B cell (primary cell): ENCODE results near the gene RNF175. TPM values are rescaled to one million over a fixed set of nuclear protein-coding genes. Genes with fewer than 3 reads are reported as not detected.

Experiments used
- ATAC-seq: fragments of 200-7000 bp; cut with Tn5 transposase; one replicate; pipeline ENCODE4 v1.10.0; 2021; ENCODE audit warnings: low read depth, mild to moderate bottlenecking, moderate number of reproducible peaks, moderate library complexity
- CTCF ChIA-PET: fragments of 350-600 bp; sonication (Branson Sonifier 250); formaldehyde crosslinking; loops from one replicate; lab custom pipeline; 2021; ENCODE audit warnings: antibody characterized with exemption, inconsistent platforms; lab: Charles Lee
- POLR2A ChIA-PET: fragments of 350-600 bp; sonication (Branson Sonifier 250); formaldehyde crosslinking; loops from one replicate; lab custom pipeline; 2021; ENCODE audit warnings: antibody characterized with exemption; lab: Charles Lee
- DNase-seq: peaks from one replicate; pipeline ENCODE4 v3.0.0; 2013
- H2AFZ ChIP-seq: 2 replicates; pipeline ENCODE4 v1.6.1; 2012; ENCODE audit warnings: mild to moderate bottlenecking, low read depth, low read length; ENCODE audit not compliant: insufficient read depth, poor library complexity, severe bottlenecking
- H3K27ac ChIP-seq, 2 donors: 1 replicate in 1 of 2; 2 replicates in 1 of 2; pipeline ENCODE4 v1.5.1; 2012 to 2013; ENCODE audit warnings: low read length in 2 of 2, mild to moderate bottlenecking in 2 of 2, moderate library complexity in 1 of 2
- H3K27me3 ChIP-seq, 4 experiments: fragments of 200-600 bp in 1 of 4; sonication (generic) in 1 of 4; replicated peaks in 1 of 4; 1 replicate in 2 of 4; 2 replicates in 2 of 4; pipeline versions ENCODE4 v1.6.1 to v1.7.0; 2013 to 2016; ENCODE audit warnings: low read length in 3 of 4, mild to moderate bottlenecking in 2 of 4, mixed read lengths in 1 of 4, moderate library complexity in 1 of 4; ENCODE audit not compliant: insufficient read depth in 4 of 4, control insufficient read depth in 3 of 4; ENCODE audit errors: control extremely low read depth in 1 of 4
- H3K36me3 ChIP-seq, 2 experiments: replicated peaks in 1 of 2; 1 replicate in 1 of 2; 2 replicates in 1 of 2; pipeline versions ENCODE4 v1.6.1 to v1.7.1; 2013; ENCODE audit warnings: low read length in 1 of 2; ENCODE audit not compliant: insufficient read depth in 2 of 2, control insufficient read depth in 1 of 2; ENCODE audit errors: control extremely low read depth in 1 of 2, extremely low read depth in 1 of 2
- H3K4me1 ChIP-seq, 2 donors: fragments of 200-600 bp in 1 of 2; sonication (generic) in 1 of 2; 1 replicate in 1 of 2; 2 replicates in 1 of 2; pipeline versions ENCODE4 v1.5.1 to v1.6.1; 2013 to 2017; ENCODE audit warnings: low read length in 2 of 2; ENCODE audit not compliant: control insufficient read depth in 2 of 2, insufficient read depth in 2 of 2
- H3K4me2 ChIP-seq: replicated peaks from 2 replicates; pipeline ENCODE3; 2012; ENCODE audit warnings: mild to moderate bottlenecking, low read depth, low read length; ENCODE audit not compliant: poor library complexity, severe bottlenecking
- H3K4me3 ChIP-seq, 5 experiments: fragments of 200-600 bp in 1 of 5; sonication (generic) in 1 of 5; 1 replicate in 3 of 5; 2 replicates in 2 of 5; pipeline versions ENCODE4 v1.5.1 to v1.7.0; 2011 to 2016; ENCODE audit warnings: low read length in 4 of 5, mild to moderate bottlenecking in 4 of 5, low read depth in 2 of 5, control low read depth in 1 of 5, moderate library complexity in 1 of 5; ENCODE audit not compliant: insufficient read depth in 1 of 5; ENCODE audit errors: control extremely low read depth in 1 of 5, extremely low read depth in 1 of 5
- H3K79me2 ChIP-seq: fragments of 200-600 bp; sonication (generic); one replicate; pipeline ENCODE4 v1.6.0; 2016; ENCODE audit warnings: low read length; ENCODE audit not compliant: control insufficient read depth, insufficient read depth
- H3K9ac ChIP-seq: fragments of 200-600 bp; sonication (generic); 2 replicates; pipeline ENCODE4 v1.6.1; 2017; ENCODE audit warnings: mild to moderate bottlenecking, low read length, moderate library complexity
- H3K9me3 ChIP-seq, 3 donors: one replicate each; pipeline versions ENCODE4 v1.6.1 to v1.7.1; 2013; ENCODE audit warnings: low read length in 2 of 3; ENCODE audit not compliant: control insufficient read depth in 2 of 3, insufficient read depth in 1 of 3; ENCODE audit errors: control extremely low read depth in 1 of 3
- H4K20me1 ChIP-seq: 2 replicates; pipeline ENCODE4 v1.6.0; 2012; ENCODE audit warnings: mild to moderate bottlenecking, low read length; ENCODE audit not compliant: insufficient read depth, control insufficient read depth, poor library complexity, severe bottlenecking
- H3K27ac Mint-ChIP-seq: one replicate; pipeline ENCODE4 v1.8.0; 2021; ENCODE audit warnings: mixed read lengths
- H3K27me3 Mint-ChIP-seq: one replicate; pipeline ENCODE4 v1.8.0; 2021; ENCODE audit warnings: mixed read lengths
- H3K4me1 Mint-ChIP-seq: one replicate; pipeline ENCODE4 v1.8.0; 2021; ENCODE audit warnings: mixed read lengths
- H3K4me3 Mint-ChIP-seq: one replicate; pipeline ENCODE4 v1.8.0; 2021; ENCODE audit warnings: mixed read lengths
- H3K9me3 Mint-ChIP-seq: one replicate; pipeline ENCODE4 v1.8.0; 2022; ENCODE audit warnings: mixed read lengths; ENCODE audit not compliant: insufficient read depth
- CTCF ChIP-seq: fragments of 200-600 bp; IDR thresholded peaks from one replicate; pipeline ENCODE4 v1.8.0; 2022; ENCODE audit warnings: antibody characterized with exemption, mild to moderate bottlenecking
- EZH2 ChIP-seq: IDR thresholded peaks from 2 replicates; pipeline ENCODE4 v1.6.1; 2012; ENCODE audit warnings: borderline replicate concordance, low read depth, mild to moderate bottlenecking, moderate library complexity, low read length; ENCODE audit not compliant: insufficient read depth, poor library complexity, severe bottlenecking
- WGBS: methylation state at CpG from one replicate; pipeline ENCODE4 v1.1.5; 2013; ENCODE audit warnings: missing lambda C conversion rate; ENCODE audit not compliant: insufficient coverage; 5-methylcytosine and 5-hydroxymethylcytosine counted together
- intact Hi-C: fragments of 100-400 bp; cut with micrococcal nuclease; formaldehyde crosslinking; loops from one replicate; pipeline ENCODE4 v1.10.0; 2022
- polyA plus RNA-seq: library from polyadenylated mRNA; depleted of rRNA; stranded (reverse); fragments of >200 nt; gene quantifications from 2 replicates; pipeline ENCODE4 v1.2.3, GENCODE V29; 2012
- total RNA-seq, 2 donors: library from RNA; stranded (reverse); fragments of 120-200 nt in 1 of 2; gene quantifications; 1 replicate in 1 of 2; 2 replicates in 1 of 2; pipeline versions ENCODE4 v1.2.3 to v1.2.4, GENCODE V29; 2013 to 2022

The RNF175 gene
- total and polyA plus RNA-seq, 2 donors (not counting 1 experiment from before 2014, with no cell fraction given), result not detected

- Mint-ChIP-seq H3K4me1 (peaks cover 12% of the 10 kb centered on the region), H3K27me3 (no peaks in the 10 kb centered on the region), H3K27ac (no peak overlapping the region), H3K9me3 (no peaks in the 10 kb centered on the region), H3K4me3 (no peak overlapping the region)
- intact Hi-C loops, result no loop called here
- H3K4me1 ChIP-seq, result peaks cover 8 to 14% of the 10 kb centered on the region in 2 donors
- H3K36me3 ChIP-seq, result no peaks in the 10 kb centered on the region
- CTCF ChIA-PET, result no interaction called here
- ATAC-seq (no peak), DNase-seq (no peak)
- no peaks in the 10 kb centered on the region for H3K9me3 ChIP-seq
- no peaks in the 10 kb centered on the region for H4K20me1 ChIP-seq
- H3K4me3 ChIP-seq, result no peak overlapping the region
- POLR2A ChIA-PET, result no interaction called here
- no peaks in the 10 kb centered on the region for H3K79me2 ChIP-seq
- peak overlapping the region; percentile 10 for H3K4me2 ChIP-seq
- no peak overlapping the region for H3K27ac ChIP-seq
- no peak overlapping the region for H3K9ac ChIP-seq
- no peak overlapping the region for H2AFZ ChIP-seq
- H3K27me3 ChIP-seq, result no peaks in the 10 kb centered on the region
- no peak for TF ChIP-seq CTCF
- TF ChIP-seq EZH2, result no peak
Observed at GRCh38 chr4:153706519-153706918, 53.3 kb downstream of the RNF175 start.

- no peaks in the 10 kb centered on the region for H3K9me3 Mint-ChIP-seq
- no peak overlapping the region for H3K4me3 Mint-ChIP-seq
- intact Hi-C loops, result no loop called here
- no peaks in the 10 kb centered on the region for H3K27me3 Mint-ChIP-seq
- Histone ChIP-seq H3K9me3 (no peaks in the 10 kb centered on the region), H3K79me2 (no peaks in the 10 kb centered on the region), H3K27ac (no peak overlapping the region), H3K4me1 (peaks cover 8 to 14% of the 10 kb centered on the region in 2 donors), H4K20me1 (no peaks in the 10 kb centered on the region), H3K4me3 (no peak overlapping the region), H3K4me2 (peak overlapping the region; percentile 10), H3K36me3 (no peaks in the 10 kb centered on the region), H3K27me3 (no peaks in the 10 kb centered on the region), H2AFZ (no peak overlapping the region), H3K9ac (no peak overlapping the region)
- TF ChIP-seq CTCF (no peak), EZH2 (no peak)
- H3K4me1 Mint-ChIP-seq, result peaks cover 12% of the 10 kb centered on the region
- ChIA-PET POLR2A (no interaction called here), CTCF (no interaction called here)
- WGBS, result 43% methylated on average over 1 of the region's 2 CpGs
- ATAC-seq (no peak), DNase-seq (peak; percentile 23)
- no peak overlapping the region for H3K27ac Mint-ChIP-seq
Observed at GRCh38 chr4:153705743-153706468, 53.9 kb downstream of the RNF175 start.
